Tibial nerve (tissue), 4 donors: ENCODE data around the gene LCORL.

ENCODE experiments used
- CTCF ChIP-seq, 5 experiments: fragments of 200-600 bp in 3 of 5; fragments of 450-650 bp in 2 of 5; sonication (generic) in 3 of 5; IDR thresholded peaks; one replicate each; pipeline ENCODE4 v1.5.1; 2016 to 2019; ENCODE audit warnings: antibody characterized with exemption in 5 of 5, mild to moderate bottlenecking in 3 of 5, moderate library complexity in 2 of 5
- EP300 ChIP-seq, 2 donors: sonication (generic); formaldehyde crosslinking; IDR thresholded peaks; one replicate each; pipeline ENCODE4 v1.6.1; 2017; ENCODE audit warnings: antibody characterized with exemption in 2 of 2, mild to moderate bottlenecking in 1 of 2

- TF ChIP-seq CTCF (IDR thresholded peaks at IDR 0.05) (no peak), EP300 (IDR thresholded peaks at IDR 0.05) (no peak)
Measured at GRCh38 chr4:18021470-18021719, 160 bp downstream of the LCORL start.
